Measurements from ENCODE around the gene ELOA2.

DNA sequence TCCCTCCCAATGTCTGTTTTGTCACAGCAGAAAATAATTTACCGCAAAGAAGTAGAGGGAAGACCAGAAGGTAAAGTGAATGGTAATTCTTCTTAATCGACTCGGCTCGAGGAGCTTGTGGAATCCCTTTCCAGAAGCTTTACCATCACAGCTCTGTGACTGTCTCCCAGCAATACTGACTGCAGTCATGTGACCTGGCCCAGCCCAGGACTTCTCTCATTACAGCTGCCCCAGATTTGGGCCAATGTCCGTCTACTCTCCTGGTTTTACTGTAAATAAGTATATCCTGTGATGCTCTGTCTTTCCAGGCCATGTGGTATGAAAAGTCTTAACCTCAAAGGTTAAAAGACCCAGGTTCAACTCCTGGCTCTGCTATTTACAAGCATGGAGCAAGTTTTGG, 18.9 kb upstream of the ELOA2 start:
- TF ChIP-seq, protein P1, sequence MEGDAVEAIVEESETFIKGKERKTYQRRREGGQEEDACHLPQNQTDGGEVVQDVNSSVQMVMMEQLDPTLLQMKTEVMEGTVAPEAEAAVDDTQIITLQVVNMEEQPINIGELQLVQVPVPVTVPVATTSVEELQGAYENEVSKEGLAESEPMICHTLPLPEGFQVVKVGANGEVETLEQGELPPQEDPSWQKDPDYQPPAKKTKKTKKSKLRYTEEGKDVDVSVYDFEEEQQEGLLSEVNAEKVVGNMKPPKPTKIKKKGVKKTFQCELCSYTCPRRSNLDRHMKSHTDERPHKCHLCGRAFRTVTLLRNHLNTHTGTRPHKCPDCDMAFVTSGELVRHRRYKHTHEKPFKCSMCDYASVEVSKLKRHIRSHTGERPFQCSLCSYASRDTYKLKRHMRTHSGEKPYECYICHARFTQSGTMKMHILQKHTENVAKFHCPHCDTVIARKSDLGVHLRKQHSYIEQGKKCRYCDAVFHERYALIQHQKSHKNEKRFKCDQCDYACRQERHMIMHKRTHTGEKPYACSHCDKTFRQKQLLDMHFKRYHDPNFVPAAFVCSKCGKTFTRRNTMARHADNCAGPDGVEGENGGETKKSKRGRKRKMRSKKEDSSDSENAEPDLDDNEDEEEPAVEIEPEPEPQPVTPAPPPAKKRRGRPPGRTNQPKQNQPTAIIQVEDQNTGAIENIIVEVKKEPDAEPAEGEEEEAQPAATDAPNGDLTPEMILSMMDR (IDR thresholded peaks at IDR 0.05) = no peak
- no peak for TF ChIP-seq TCF7L2 (IDR thresholded peaks at IDR 0.05; ENCODE audit: low read depth, low read length)
- TF ChIP-seq, protein P2, sequence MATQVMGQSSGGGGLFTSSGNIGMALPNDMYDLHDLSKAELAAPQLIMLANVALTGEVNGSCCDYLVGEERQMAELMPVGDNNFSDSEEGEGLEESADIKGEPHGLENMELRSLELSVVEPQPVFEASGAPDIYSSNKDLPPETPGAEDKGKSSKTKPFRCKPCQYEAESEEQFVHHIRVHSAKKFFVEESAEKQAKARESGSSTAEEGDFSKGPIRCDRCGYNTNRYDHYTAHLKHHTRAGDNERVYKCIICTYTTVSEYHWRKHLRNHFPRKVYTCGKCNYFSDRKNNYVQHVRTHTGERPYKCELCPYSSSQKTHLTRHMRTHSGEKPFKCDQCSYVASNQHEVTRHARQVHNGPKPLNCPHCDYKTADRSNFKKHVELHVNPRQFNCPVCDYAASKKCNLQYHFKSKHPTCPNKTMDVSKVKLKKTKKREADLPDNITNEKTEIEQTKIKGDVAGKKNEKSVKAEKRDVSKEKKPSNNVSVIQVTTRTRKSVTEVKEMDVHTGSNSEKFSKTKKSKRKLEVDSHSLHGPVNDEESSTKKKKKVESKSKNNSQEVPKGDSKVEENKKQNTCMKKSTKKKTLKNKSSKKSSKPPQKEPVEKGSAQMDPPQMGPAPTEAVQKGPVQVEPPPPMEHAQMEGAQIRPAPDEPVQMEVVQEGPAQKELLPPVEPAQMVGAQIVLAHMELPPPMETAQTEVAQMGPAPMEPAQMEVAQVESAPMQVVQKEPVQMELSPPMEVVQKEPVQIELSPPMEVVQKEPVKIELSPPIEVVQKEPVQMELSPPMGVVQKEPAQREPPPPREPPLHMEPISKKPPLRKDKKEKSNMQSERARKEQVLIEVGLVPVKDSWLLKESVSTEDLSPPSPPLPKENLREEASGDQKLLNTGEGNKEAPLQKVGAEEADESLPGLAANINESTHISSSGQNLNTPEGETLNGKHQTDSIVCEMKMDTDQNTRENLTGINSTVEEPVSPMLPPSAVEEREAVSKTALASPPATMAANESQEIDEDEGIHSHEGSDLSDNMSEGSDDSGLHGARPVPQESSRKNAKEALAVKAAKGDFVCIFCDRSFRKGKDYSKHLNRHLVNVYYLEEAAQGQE (IDR thresholded peaks at IDR 0.05; ENCODE audit: insufficient read depth in 1 of 2, low read depth in 2 of 2, low read length in 1 of 2) = no peak
- no peak for TF ChIP-seq POLR2AphosphoS5 (IDR thresholded peaks at IDR 0.05; ENCODE audit: low read depth, low read length)
